HepG2 (cell line): ENCODE results near the gene NDUFV1. TPM values are rescaled to one million over a fixed set of nuclear protein-coding genes. Genes with fewer than 3 reads are reported as not detected.

ENCODE experiments used
- NFYB ChIP-seq: sonication (generic); formaldehyde crosslinking; IDR thresholded peaks from 2 replicates; pipeline ENCODE4 v1.4.0; 2020; ENCODE audit warnings: missing genetic modification reagents
- TEAD3 ChIP-seq: optimal IDR thresholded peaks from 2 replicates; pipeline ENCODE3; 2016; ENCODE audit warnings: borderline replicate concordance
- ZNF577 ChIP-seq: sonication (generic); formaldehyde crosslinking; IDR thresholded peaks from 2 replicates; pipeline ENCODE4 v1.4.0; 2020; ENCODE audit warnings: mild to moderate bottlenecking, low read depth, missing genetic modification reagents, borderline replicate concordance
- ZNF672 ChIP-seq: sonication (generic); formaldehyde crosslinking; IDR thresholded peaks from 2 replicates; pipeline ENCODE4 v1.8.1; 2022; ENCODE audit warnings: missing genetic modification reagents
- polyA plus RNA-seq, 8 experiments: library from polyadenylated mRNA; depleted of rRNA in 3 of 8; stranded (reverse) in 7 of 8; unstranded in 1 of 8; fragments of >200 nt; fragmentation: Illumina TruSeq in 4 of 8; extraction: Trizol in 4 of 8; gene quantifications; 2 replicates each; pipeline versions ENCODE4 v1.2.1 to v1.2.3, GENCODE V29; 2011 to 2016; ENCODE audit warnings: low read depth in 4 of 8, missing spikeins in 1 of 8, mixed read lengths in 1 of 8; ENCODE audit not compliant: insufficient read depth in 1 of 8
- total RNA-seq, 5 experiments: library from RNA; depleted of rRNA; stranded (reverse); fragments of >200 nt; fragmentation: Illumina TruSeq; extraction: Trizol; gene quantifications; 2 replicates each; pipeline ENCODE4 v1.2.3, GENCODE V29; 2016; ENCODE audit warnings: low read depth in 1 of 5
- TF ChIP-seq, protein P1 (sequence below): sonication (generic); formaldehyde crosslinking; IDR thresholded peaks from one replicate; pipeline ENCODE4 v1.5.1; 2020; ENCODE audit warnings: mild to moderate bottlenecking, missing genetic modification reagents; ENCODE audit errors: not compliant biosample characterization
- TF ChIP-seq, protein P2 (sequence below): sonication (generic); formaldehyde crosslinking; IDR thresholded peaks from 2 replicates; pipeline ENCODE4 v1.5.0; 2020; ENCODE audit warnings: missing genetic modification reagents
- TF ChIP-seq, protein P3 (sequence below): sonication (generic); formaldehyde crosslinking; IDR thresholded peaks from 2 replicates; pipeline ENCODE4 v1.5.1; 2020; ENCODE audit warnings: mild to moderate bottlenecking, missing genetic modification reagents, borderline replicate concordance
- TF ChIP-seq, protein P4 (sequence below): sonication (generic); formaldehyde crosslinking; IDR thresholded peaks from 2 replicates; pipeline ENCODE4 v1.4.0; 2020; ENCODE audit warnings: missing genetic modification reagents

Gene NDUFV1
- total and polyA plus RNA-seq, 2 of the 13 experiments (the other 11 are each of a cell fraction or from before 2014, with no cell fraction given) = 88.9 to 137 TPM

DNA sequence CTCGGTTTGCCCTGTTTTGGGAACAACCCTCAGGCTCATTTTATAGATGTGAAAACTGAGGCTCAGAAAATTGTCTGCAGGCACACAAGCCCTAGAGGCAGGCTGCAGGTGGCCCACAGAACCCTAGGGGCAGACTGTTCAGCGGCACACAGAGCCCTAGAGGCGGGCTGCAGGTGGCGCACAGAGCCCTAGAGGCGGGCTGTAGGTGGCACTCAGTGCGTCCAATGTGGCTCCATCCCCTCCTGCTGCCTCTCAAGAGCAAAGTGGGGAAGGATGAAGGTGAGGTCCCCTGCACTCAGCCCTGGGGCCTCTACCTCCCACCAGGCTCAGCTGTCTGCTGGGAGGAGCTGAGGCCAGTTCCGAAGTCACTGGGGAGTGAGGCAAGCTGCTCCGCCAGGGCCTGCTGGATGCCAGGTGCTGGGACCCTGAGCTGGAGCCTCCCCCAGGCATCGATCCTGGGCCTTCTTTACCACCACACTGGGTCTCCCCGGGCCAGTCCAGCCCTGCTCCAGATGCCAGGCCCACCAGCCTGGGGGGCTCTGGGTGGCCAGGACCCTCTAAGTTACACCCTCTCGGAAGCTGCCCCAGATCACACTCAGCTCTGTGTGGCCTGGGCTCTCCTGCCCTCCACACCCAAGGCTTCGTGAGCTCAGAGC, 41.5 kb downstream of the NDUFV1 start (continued):
- TF ChIP-seq, protein P1, sequence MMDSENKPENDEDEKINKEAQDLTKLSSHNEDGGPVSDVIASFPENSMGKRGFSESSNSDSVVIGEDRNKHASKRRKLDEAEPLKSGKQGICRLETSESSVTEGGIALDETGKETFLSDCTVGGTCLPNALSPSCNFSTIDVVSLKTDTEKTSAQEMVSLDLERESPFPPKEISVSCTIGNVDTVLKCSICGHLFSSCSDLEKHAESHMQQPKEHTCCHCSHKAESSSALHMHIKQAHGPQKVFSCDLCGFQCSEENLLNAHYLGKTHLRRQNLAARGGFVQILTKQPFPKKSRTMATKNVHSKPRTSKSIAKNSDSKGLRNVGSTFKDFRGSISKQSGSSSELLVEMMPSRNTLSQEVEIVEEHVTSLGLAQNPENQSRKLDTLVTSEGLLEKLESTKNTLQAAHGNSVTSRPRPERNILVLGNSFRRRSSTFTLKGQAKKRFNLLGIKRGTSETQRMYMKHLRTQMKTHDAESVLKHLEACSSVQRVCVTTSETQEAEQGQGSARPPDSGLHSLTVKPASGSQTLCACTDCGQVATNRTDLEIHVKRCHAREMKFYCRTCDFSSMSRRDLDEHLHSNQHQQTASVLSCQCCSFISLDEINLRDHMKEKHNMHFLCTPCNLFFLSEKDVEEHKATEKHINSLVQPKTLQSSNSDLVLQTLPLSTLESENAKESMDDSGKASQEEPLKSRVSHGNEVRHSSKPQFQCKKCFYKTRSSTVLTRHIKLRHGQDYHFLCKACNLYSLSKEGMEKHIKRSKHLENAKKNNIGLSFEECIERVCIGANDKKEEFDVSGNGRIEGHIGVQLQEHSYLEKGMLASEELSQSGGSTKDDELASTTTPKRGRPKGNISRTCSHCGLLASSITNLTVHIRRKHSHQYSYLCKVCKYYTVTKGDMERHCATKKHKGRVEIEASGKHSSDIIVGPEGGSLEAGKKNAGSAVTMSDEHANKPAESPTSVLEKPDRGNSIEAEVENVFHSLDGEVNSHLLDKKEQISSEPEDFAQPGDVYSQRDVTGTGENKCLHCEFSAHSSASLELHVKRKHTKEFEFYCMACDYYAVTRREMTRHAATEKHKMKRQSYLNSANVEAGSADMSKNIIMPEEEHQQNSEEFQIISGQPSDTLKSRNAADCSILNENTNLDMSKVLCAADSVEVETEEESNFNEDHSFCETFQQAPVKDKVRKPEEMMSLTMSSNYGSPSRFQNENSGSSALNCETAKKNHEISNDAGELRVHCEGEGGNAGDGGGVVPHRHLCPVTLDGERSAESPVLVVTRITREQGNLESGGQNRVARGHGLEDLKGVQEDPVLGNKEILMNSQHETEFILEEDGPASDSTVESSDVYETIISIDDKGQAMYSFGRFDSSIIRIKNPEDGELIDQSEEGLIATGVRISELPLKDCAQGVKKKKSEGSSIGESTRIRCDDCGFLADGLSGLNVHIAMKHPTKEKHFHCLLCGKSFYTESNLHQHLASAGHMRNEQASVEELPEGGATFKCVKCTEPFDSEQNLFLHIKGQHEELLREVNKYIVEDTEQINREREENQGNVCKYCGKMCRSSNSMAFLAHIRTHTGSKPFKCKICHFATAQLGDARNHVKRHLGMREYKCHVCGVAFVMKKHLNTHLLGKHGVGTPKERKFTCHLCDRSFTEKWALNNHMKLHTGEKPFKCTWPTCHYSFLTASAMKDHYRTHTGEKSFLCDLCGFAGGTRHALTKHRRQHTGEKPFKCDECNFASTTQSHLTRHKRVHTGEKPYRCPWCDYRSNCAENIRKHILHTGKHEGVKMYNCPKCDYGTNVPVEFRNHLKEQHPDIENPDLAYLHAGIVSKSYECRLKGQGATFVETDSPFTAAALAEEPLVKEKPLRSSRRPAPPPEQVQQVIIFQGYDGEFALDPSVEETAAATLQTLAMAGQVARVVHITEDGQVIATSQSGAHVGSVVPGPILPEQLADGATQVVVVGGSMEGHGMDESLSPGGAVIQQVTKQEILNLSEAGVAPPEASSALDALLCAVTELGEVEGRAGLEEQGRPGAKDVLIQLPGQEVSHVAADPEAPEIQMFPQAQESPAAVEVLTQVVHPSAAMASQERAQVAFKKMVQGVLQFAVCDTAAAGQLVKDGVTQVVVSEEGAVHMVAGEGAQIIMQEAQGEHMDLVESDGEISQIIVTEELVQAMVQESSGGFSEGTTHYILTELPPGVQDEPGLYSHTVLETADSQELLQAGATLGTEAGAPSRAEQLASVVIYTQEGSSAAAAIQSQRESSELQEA (CRISPR knock-in tag) = no peak
- TF ChIP-seq ZNF577 (CRISPR knock-in tag) (no peak), ZNF672 (CRISPR knock-in tag) (no peak), NFYB (CRISPR knock-in tag) (no peak), TEAD3 (peak; percentile 21)
- TF ChIP-seq, protein P2, sequence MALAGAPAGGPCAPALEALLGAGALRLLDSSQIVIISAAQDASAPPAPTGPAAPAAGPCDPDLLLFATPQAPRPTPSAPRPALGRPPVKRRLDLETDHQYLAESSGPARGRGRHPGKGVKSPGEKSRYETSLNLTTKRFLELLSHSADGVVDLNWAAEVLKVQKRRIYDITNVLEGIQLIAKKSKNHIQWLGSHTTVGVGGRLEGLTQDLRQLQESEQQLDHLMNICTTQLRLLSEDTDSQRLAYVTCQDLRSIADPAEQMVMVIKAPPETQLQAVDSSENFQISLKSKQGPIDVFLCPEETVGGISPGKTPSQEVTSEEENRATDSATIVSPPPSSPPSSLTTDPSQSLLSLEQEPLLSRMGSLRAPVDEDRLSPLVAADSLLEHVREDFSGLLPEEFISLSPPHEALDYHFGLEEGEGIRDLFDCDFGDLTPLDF (CRISPR knock-in tag) = no peak
- TF ChIP-seq, protein P3, sequence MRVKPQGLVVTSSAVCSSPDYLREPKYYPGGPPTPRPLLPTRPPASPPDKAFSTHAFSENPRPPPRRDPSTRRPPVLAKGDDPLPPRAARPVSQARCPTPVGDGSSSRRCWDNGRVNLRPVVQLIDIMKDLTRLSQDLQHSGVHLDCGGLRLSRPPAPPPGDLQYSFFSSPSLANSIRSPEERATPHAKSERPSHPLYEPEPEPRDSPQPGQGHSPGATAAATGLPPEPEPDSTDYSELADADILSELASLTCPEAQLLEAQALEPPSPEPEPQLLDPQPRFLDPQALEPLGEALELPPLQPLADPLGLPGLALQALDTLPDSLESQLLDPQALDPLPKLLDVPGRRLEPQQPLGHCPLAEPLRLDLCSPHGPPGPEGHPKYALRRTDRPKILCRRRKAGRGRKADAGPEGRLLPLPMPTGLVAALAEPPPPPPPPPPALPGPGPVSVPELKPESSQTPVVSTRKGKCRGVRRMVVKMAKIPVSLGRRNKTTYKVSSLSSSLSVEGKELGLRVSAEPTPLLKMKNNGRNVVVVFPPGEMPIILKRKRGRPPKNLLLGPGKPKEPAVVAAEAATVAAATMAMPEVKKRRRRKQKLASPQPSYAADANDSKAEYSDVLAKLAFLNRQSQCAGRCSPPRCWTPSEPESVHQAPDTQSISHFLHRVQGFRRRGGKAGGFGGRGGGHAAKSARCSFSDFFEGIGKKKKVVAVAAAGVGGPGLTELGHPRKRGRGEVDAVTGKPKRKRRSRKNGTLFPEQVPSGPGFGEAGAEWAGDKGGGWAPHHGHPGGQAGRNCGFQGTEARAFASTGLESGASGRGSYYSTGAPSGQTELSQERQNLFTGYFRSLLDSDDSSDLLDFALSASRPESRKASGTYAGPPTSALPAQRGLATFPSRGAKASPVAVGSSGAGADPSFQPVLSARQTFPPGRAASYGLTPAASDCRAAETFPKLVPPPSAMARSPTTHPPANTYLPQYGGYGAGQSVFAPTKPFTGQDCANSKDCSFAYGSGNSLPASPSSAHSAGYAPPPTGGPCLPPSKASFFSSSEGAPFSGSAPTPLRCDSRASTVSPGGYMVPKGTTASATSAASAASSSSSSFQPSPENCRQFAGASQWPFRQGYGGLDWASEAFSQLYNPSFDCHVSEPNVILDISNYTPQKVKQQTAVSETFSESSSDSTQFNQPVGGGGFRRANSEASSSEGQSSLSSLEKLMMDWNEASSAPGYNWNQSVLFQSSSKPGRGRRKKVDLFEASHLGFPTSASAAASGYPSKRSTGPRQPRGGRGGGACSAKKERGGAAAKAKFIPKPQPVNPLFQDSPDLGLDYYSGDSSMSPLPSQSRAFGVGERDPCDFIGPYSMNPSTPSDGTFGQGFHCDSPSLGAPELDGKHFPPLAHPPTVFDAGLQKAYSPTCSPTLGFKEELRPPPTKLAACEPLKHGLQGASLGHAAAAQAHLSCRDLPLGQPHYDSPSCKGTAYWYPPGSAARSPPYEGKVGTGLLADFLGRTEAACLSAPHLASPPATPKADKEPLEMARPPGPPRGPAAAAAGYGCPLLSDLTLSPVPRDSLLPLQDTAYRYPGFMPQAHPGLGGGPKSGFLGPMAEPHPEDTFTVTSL = no peak
- TF ChIP-seq, protein P4, sequence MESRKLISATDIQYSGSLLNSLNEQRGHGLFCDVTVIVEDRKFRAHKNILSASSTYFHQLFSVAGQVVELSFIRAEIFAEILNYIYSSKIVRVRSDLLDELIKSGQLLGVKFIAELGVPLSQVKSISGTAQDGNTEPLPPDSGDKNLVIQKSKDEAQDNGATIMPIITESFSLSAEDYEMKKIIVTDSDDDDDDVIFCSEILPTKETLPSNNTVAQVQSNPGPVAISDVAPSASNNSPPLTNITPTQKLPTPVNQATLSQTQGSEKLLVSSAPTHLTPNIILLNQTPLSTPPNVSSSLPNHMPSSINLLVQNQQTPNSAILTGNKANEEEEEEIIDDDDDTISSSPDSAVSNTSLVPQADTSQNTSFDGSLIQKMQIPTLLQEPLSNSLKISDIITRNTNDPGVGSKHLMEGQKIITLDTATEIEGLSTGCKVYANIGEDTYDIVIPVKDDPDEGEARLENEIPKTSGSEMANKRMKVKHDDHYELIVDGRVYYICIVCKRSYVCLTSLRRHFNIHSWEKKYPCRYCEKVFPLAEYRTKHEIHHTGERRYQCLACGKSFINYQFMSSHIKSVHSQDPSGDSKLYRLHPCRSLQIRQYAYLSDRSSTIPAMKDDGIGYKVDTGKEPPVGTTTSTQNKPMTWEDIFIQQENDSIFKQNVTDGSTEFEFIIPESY = 0 out of 2 replicates have a peak, but pooled peaks have one; percentile 43
